Measurements from ENCODE around the gene ARAP1. TPM values are rescaled to one million over a fixed set of nuclear protein-coding genes. Genes with fewer than 3 reads are reported as not detected.

Gene ARAP1
- total RNA-seq, 2 donors from 2014 or later = 74.4 to 88.3 TPM

DNA sequence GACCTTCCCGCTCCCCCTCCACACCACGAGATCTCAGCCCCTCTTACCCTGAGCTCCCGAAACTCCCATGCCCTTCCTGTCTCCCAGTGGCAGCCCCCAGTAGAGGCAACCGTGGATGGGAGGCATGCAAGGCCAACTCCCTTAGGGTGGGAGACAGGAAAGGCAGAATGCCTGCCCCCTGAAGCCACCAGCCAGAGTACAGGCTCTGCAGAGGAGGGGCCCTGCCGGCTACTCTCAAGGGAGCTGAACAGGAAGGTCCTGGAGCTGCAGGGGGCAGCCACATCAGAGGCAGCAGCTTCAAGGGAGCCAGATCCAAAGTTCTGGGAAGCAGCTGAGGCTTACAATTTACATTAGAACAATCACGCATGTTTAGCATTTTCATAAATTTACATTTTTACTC lies 116.3 kb downstream of the ARAP1 start:
- peaks cover 33% of the 10 kb centered on the region for H3K27me3 ChIP-seq (ENCODE audit: control insufficient read depth, insufficient read depth, low read length, poor library complexity, severe bottlenecking)
- TF ChIP-seq, protein P1, sequence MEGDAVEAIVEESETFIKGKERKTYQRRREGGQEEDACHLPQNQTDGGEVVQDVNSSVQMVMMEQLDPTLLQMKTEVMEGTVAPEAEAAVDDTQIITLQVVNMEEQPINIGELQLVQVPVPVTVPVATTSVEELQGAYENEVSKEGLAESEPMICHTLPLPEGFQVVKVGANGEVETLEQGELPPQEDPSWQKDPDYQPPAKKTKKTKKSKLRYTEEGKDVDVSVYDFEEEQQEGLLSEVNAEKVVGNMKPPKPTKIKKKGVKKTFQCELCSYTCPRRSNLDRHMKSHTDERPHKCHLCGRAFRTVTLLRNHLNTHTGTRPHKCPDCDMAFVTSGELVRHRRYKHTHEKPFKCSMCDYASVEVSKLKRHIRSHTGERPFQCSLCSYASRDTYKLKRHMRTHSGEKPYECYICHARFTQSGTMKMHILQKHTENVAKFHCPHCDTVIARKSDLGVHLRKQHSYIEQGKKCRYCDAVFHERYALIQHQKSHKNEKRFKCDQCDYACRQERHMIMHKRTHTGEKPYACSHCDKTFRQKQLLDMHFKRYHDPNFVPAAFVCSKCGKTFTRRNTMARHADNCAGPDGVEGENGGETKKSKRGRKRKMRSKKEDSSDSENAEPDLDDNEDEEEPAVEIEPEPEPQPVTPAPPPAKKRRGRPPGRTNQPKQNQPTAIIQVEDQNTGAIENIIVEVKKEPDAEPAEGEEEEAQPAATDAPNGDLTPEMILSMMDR (conservative IDR thresholded peaks at IDR 0.05) = no peak
- Mint-ChIP-seq H3K27me3 (ENCODE audit: insufficient read depth) (peaks cover 10% of the 10 kb centered on the region), H3K4me3 (no peak overlapping the region), H3K9me3 (no peaks in the 10 kb centered on the region), H3K27ac (no peak overlapping the region), H3K36me3 (ENCODE audit: low read depth) (no peaks in the 10 kb centered on the region), H3K4me1 (peaks cover 21% of the 10 kb centered on the region)
- peak; percentile 72 for DNase-seq
- H3K27ac ChIP-seq (ENCODE audit: low read depth, low read length) = no peak overlapping the region
- no peaks in the 10 kb centered on the region for H3K36me3 ChIP-seq (ENCODE audit: control insufficient read depth, insufficient read depth, low read length)
- H3K4me3 ChIP-seq (ENCODE audit: low read length) = no peak overlapping the region
- WGBS, 2 experiments (ENCODE audit: insufficient coverage in 1 of 2, insufficient read length in 1 of 2) = 46 to 60% methylated on average over 3 to 6 of the region's 6 CpGs
- H3K9ac ChIP-seq (ENCODE audit: extremely low read depth, low read length, poor library complexity, severe bottlenecking) = no peak overlapping the region
- no peaks in the 10 kb centered on the region for H3K4me1 ChIP-seq (ENCODE audit: control insufficient read depth, insufficient read depth, low read length)
- H3K9me3 ChIP-seq (ENCODE audit: control insufficient read depth, low read length) = no peaks in the 10 kb centered on the region

- no peaks in the 10 kb centered on the region for H3K36me3 ChIP-seq (ENCODE audit: control insufficient read depth, insufficient read depth, low read length)
- H3K27ac Mint-ChIP-seq = no peak overlapping the region
- H3K27me3 Mint-ChIP-seq (ENCODE audit: insufficient read depth) = peaks cover 12% of the 10 kb centered on the region
- H3K36me3 Mint-ChIP-seq (ENCODE audit: low read depth) = no peaks in the 10 kb centered on the region
- 89 to 95% methylated on average over 8 to 9 of the region's 9 CpGs for WGBS, 2 experiments (ENCODE audit: insufficient coverage in 1 of 2, insufficient read length in 1 of 2)
- no peak overlapping the region for H3K9ac ChIP-seq (ENCODE audit: extremely low read depth, low read length, poor library complexity, severe bottlenecking)
- H3K9me3 ChIP-seq (ENCODE audit: control insufficient read depth, low read length) = no peaks in the 10 kb centered on the region
- no peak overlapping the region for H3K4me3 ChIP-seq (ENCODE audit: low read length)
- no peak overlapping the region for H3K27ac ChIP-seq (ENCODE audit: low read depth, low read length)
- H3K4me1 ChIP-seq (ENCODE audit: control insufficient read depth, insufficient read depth, low read length) = no peaks in the 10 kb centered on the region
- peaks cover 27% of the 10 kb centered on the region for H3K27me3 ChIP-seq (ENCODE audit: control insufficient read depth, insufficient read depth, low read length, poor library complexity, severe bottlenecking)
- no peak for DNase-seq
- H3K9me3 Mint-ChIP-seq = no peaks in the 10 kb centered on the region
- H3K4me1 Mint-ChIP-seq = peaks cover 21% of the 10 kb centered on the region
- TF ChIP-seq, protein P1 (conservative IDR thresholded peaks at IDR 0.05) = no peak
- no peak overlapping the region for H3K4me3 Mint-ChIP-seq
Observed at GRCh38 chr11:72635309-72635915, 116.8 kb downstream of the ARAP1 start.

Small RNA genes lying within 50 kb of the gene (microRNA-seq; reads per million reads assigned to microRNA genes)
- not detected for gene MIR4692 (ENCODE audit: borderline microRNAs expressed)

Other genes with a start within 250 kb of the ARAP1 start
- gene PDE2A, start 78.0 kb downstream of the ARAP1 start, total RNA-seq = 10 to 100 TPM in 1 of 2 donors, 1 to 10 TPM in 1; 3.7 to 13.3 TPM
- gene STARD10, start 41.6 kb upstream of the ARAP1 start, total RNA-seq = 10 to 100 TPM; 32.2 to 33.3 TPM
- 10 to 100 TPM; 32.2 to 34.2 TPM for gene ATG16L2, start 62.0 kb upstream of the ARAP1 start, total RNA-seq

Measured in endodermal cell (in vitro differentiated cells).